Erythroblast (primary cell): ENCODE data around the gene INTS6.

ENCODE experiments used
- DNase-seq, 2 experiments: peaks; one replicate each; lab custom pipeline; 2025; lab: John Stamatoyannopoulos, UW
- GATA1 ChIP-seq: IDR thresholded peaks from 2 replicates; pipeline ENCODE4 v1.6.1; 2011; ENCODE audit warnings: low read depth, mild to moderate bottlenecking, control low read depth, low read length, moderate library complexity
- POLR2A ChIP-seq: IDR thresholded peaks from 2 replicates; pipeline ENCODE4 v1.6.1; 2011; ENCODE audit warnings: mild to moderate bottlenecking, low read length

Gene INTS6

GRCh38 chr13:51452361-51453206 is at the start of gene INTS6:
Gene INTS6 (minus strand): TSS chr13:51453036. CDS start chr13:51452525, 511 bp downstream.
- no peak for TF ChIP-seq GATA1
- TF ChIP-seq POLR2A: peak; percentile 99
- peak; percentile 99 to 100 for DNase-seq

GRCh38 chr13:51502153-51502651 is 49.4 kb upstream of the INTS6 start:
- no peak for TF ChIP-seq GATA1
- TF ChIP-seq POLR2A: no peak
- no peak for DNase-seq

- no peak for TF ChIP-seq GATA1
- no peak for TF ChIP-seq POLR2A
- DNase-seq: no peak
These were observed 48.8 kb upstream of the INTS6 start for GRCh38 chr13:51501592-51502152.

- TF ChIP-seq GATA1 (no peak), POLR2A (no peak)
- DNase-seq: no peak
These were observed 48.3 kb upstream of the INTS6 start for GRCh38 chr13:51501096-51501495.

- no peak for DNase-seq
- TF ChIP-seq POLR2A (no peak), GATA1 (no peak)
These were observed 47.9 kb upstream of the INTS6 start for GRCh38 chr13:51500687-51501086.

GRCh38 chr13:51499841-51500240 is 47.0 kb upstream of the INTS6 start:
- TF ChIP-seq POLR2A: no peak
- TF ChIP-seq GATA1: no peak
- no peak for DNase-seq

GRCh38 chr13:51495316-51495715 is 42.5 kb upstream of the INTS6 start:
- no peak for DNase-seq
- TF ChIP-seq POLR2A: no peak
- TF ChIP-seq GATA1: no peak

- DNase-seq: no peak
- TF ChIP-seq POLR2A: no peak
- TF ChIP-seq GATA1: no peak
These were observed 41.3 kb upstream of the INTS6 start for GRCh38 chr13:51494156-51494555.

- TF ChIP-seq POLR2A (no peak), GATA1 (no peak)
- no peak for DNase-seq
These were observed 35.4 kb upstream of the INTS6 start for GRCh38 chr13:51488212-51488611.

- no peak for TF ChIP-seq POLR2A
- TF ChIP-seq GATA1: no peak
- DNase-seq: no peak
These were observed 28.8 kb upstream of the INTS6 start for GRCh38 chr13:51481656-51482055.

GRCh38 chr13:51479199-51479523 is 26.3 kb upstream of the INTS6 start:
- no peak for DNase-seq

GRCh38 chr13:51478418-51479198 is 25.8 kb upstream of the INTS6 start:
- TF ChIP-seq POLR2A (no peak), GATA1 (no peak)
- DNase-seq: no peak

More at GRCh38 chr13:51479199-51479523, 26.3 kb upstream of the INTS6 start:
- TF ChIP-seq GATA1 (no peak), POLR2A (no peak)

GRCh38 chr13:51477653-51478324 is 25.0 kb upstream of the INTS6 start:
- TF ChIP-seq GATA1 (no peak), POLR2A (no peak)
- DNase-seq: no peak
